Stimulated activated CD8-positive, alpha-beta memory T cell treated with anti-CD3 and anti-CD28 coated beads, Interleukin-4, amount 100 ng/mL, for 24 hours (primary cell): ENCODE results near the gene PRDX5.

Experiments used
- DNase-seq: peaks from one replicate; pipeline ENCODE4 v3.0.0-alpha.2; 2020; ENCODE audit warnings: low read depth

PRDX5 gene

GRCh38 chr11:64362339-64362738, 44.4 kb downstream of the PRDX5 start:
- DNase-seq: no peak

GRCh38 chr11:64364435-64364834, 46.5 kb downstream of the PRDX5 start:
- no peak for DNase-seq

- no peak for DNase-seq
Observed at GRCh38 chr11:64364911-64365310, 47.0 kb downstream of the PRDX5 start.

- no peak for DNase-seq
Observed at GRCh38 chr11:64366751-64367150, 48.8 kb downstream of the PRDX5 start.

- no peak for DNase-seq
Observed at GRCh38 chr11:64367931-64368672, 50.2 kb downstream of the PRDX5 start.

- no peak for DNase-seq
Observed at GRCh38 chr11:64368673-64369074, 50.8 kb downstream of the PRDX5 start.

- no peak for DNase-seq
Observed at GRCh38 chr11:64369440-64370421, 51.8 kb downstream of the PRDX5 start.

GRCh38 chr11:64371201-64371600, 53.3 kb downstream of the PRDX5 start:
- no peak for DNase-seq
